Liver (tissue), 9 donors: Measurements from ENCODE around the gene ARHGEF16. TPM values are rescaled to one million over a fixed set of nuclear protein-coding genes. Genes with fewer than 3 reads are reported as not detected.

ENCODE experiments used
- DNase-seq: peaks from one replicate; pipeline ENCODE4 v3.0.0-alpha.2; 2017; ENCODE audit warnings: low spot score
- H3K27ac ChIP-seq, 2 donors: one replicate each; pipeline ENCODE4 v1.7.0; 2013; ENCODE audit warnings: inconsistent platforms in 2 of 2, low read length in 2 of 2, control low read depth in 1 of 2, low read depth in 1 of 2, mild to moderate bottlenecking in 1 of 2
- H3K27me3 ChIP-seq, 4 donors: one replicate each; pipeline versions ENCODE4 v1.6.1 to v1.7.0; 2013; ENCODE audit warnings: low read length in 3 of 4, inconsistent platforms in 1 of 4, mild to moderate bottlenecking in 1 of 4, moderate library complexity in 1 of 4; ENCODE audit not compliant: control insufficient read depth in 4 of 4, insufficient read depth in 4 of 4
- H3K36me3 ChIP-seq, 4 donors: one replicate each; pipeline versions ENCODE4 v1.6.1 to v1.7.0; 2013; ENCODE audit warnings: low read length in 3 of 4, mild to moderate bottlenecking in 3 of 4, low read depth in 1 of 4, moderate library complexity in 1 of 4; ENCODE audit not compliant: control insufficient read depth in 4 of 4, insufficient read depth in 3 of 4
- H3K4me1 ChIP-seq, 4 donors: one replicate each; pipeline versions ENCODE4 v1.6.1 to v1.7.0; 2013; ENCODE audit warnings: low read length in 3 of 4, mild to moderate bottlenecking in 3 of 4, moderate library complexity in 1 of 4; ENCODE audit not compliant: control insufficient read depth in 4 of 4, insufficient read depth in 4 of 4
- H3K4me3 ChIP-seq, 3 donors: one replicate each; pipeline versions ENCODE4 v1.6.1 to v1.7.0; 2013; ENCODE audit warnings: low read length in 3 of 3, control low read depth in 1 of 3, low read depth in 1 of 3, mild to moderate bottlenecking in 1 of 3
- H3K9ac ChIP-seq, 2 donors: one replicate each; pipeline ENCODE4 v1.7.0; 2013; ENCODE audit warnings: low read length in 2 of 2, mild to moderate bottlenecking in 2 of 2, moderate library complexity in 2 of 2, control low read depth in 1 of 2, low read depth in 1 of 2
- H3K9me3 ChIP-seq, 4 donors: one replicate each; pipeline versions ENCODE4 v1.6.1 to v1.7.0; 2013; ENCODE audit warnings: low read length in 3 of 4; ENCODE audit not compliant: control insufficient read depth in 4 of 4
- ATF3 ChIP-seq: IDR thresholded peaks from 2 replicates; pipeline ENCODE4 v1.6.1; 2016; ENCODE audit warnings: antibody characterized with exemption
- CTCF ChIP-seq: fragments of 150-350 bp; IDR thresholded peaks from 2 replicates; pipeline ENCODE4 v1.5.1; 2017; ENCODE audit warnings: improper control_type of control experiment, low read depth, low read length; ENCODE audit not compliant: missing input control
- EGR1 ChIP-seq, 2 donors: IDR thresholded peaks; 2 replicates each; pipeline ENCODE4 v1.6.1; 2016 to 2018; ENCODE audit warnings: antibody characterized with exemption in 2 of 2, low read depth in 2 of 2
- FOXA1 ChIP-seq: IDR thresholded peaks from 2 replicates; pipeline ENCODE4 v1.6.1; 2016; ENCODE audit warnings: antibody characterized with exemption
- FOXA2 ChIP-seq: IDR thresholded peaks from 2 replicates; pipeline ENCODE4 v1.6.1; 2016; ENCODE audit warnings: antibody characterized with exemption
- HNF4A ChIP-seq, 2 donors: conservative IDR thresholded peaks; 2 replicates each; pipeline ENCODE4 v1.6.1; 2016; ENCODE audit warnings: antibody characterized with exemption in 2 of 2, mild to moderate bottlenecking in 2 of 2
- HNF4G ChIP-seq: IDR thresholded peaks from 2 replicates; pipeline ENCODE4 v1.6.1; 2016; ENCODE audit warnings: antibody characterized with exemption
- RAD21 ChIP-seq, 2 donors: IDR thresholded peaks; 2 replicates each; pipeline ENCODE4 v1.6.1; 2016; ENCODE audit warnings: antibody characterized with exemption in 2 of 2, mild to moderate bottlenecking in 2 of 2
- REST ChIP-seq: IDR thresholded peaks from 2 replicates; pipeline ENCODE4 v1.6.1; 2016; ENCODE audit warnings: antibody characterized with exemption, mild to moderate bottlenecking
- SP1 ChIP-seq: IDR thresholded peaks from 2 replicates; pipeline ENCODE4 v1.6.1; 2018; ENCODE audit warnings: antibody characterized with exemption, mild to moderate bottlenecking
- TAF1 ChIP-seq: conservative IDR thresholded peaks from 2 replicates; pipeline ENCODE4 v1.6.1; 2016; ENCODE audit warnings: antibody characterized with exemption, mild to moderate bottlenecking
- YY1 ChIP-seq: IDR thresholded peaks from 2 replicates; pipeline ENCODE4 v1.6.1; 2016; ENCODE audit warnings: antibody characterized with exemption, mild to moderate bottlenecking
- WGBS: extraction: QIAGEN DNeasy Blood & Tissue Kit; methylation state at CpG from one replicate; pipeline ENCODE4 v1.1.7; 2013; 5-methylcytosine and 5-hydroxymethylcytosine counted together
- polyA plus RNA-seq, 2 donors: library from polyadenylated mRNA; stranded (reverse) in 1 of 2; unstranded in 1 of 2; fragments of 200-250 nt in 1 of 2; fragments of >200 nt in 1 of 2; fragmentation: Nextera tagmentation in 1 of 2; extraction: Ambion mirVana in 1 of 2; gene quantifications; one replicate each; pipeline versions ENCODE4 v1.2.1 to v1.2.3, GENCODE V29; 2013 to 2015
- total RNA-seq, 2 donors: library from RNA; depleted of rRNA; stranded (reverse); fragments of >200 nt; gene quantifications; one replicate each; pipeline ENCODE4 v1.2.3, GENCODE V29; 2014
- donor health status: healthy.
- donor health status: healthy.
- donor health status: healthy.
- donor health status: healthy.
- donor health status: healthy.

The ARHGEF16 gene
- total and polyA plus RNA-seq, 4 donors: 0.65 to 5.6 (median 2.8) TPM

GRCh38 chr1:3482378-3482849 is 27.9 kb downstream of the ARHGEF16 start:
- Histone ChIP-seq H3K27me3 (no peaks in the 10 kb centered on the region), H3K4me3 (no peak overlapping the region), H3K9me3 (no peaks in the 10 kb centered on the region), H3K4me1 (peaks cover 0 to 9% (median 6%) of the 10 kb centered on the region in 4 donors), H3K9ac (no peak overlapping the region), H3K36me3 (no peaks in the 10 kb centered on the region), H3K27ac (no peak overlapping the region)
- DNase-seq: no peak
- TF ChIP-seq ATF3 (no peak), FOXA1 (no peak), YY1 (no peak), REST (no peak), CTCF (no peak)
- WGBS: 74% methylated on average over 18 of the region's 18 CpGs

GRCh38 chr1:3483380-3483779 is 28.9 kb downstream of the ARHGEF16 start:
- no peaks in the 10 kb centered on the region for H3K9me3 ChIP-seq
- H3K9ac ChIP-seq: no peak overlapping the region
- TF ChIP-seq YY1 (no peak), FOXA2 (no peak), REST (no peak), HNF4A (conservative IDR thresholded peaks at IDR 0.05) (no peak), HNF4G (no peak), CTCF (no peak), TAF1 (no peak), EGR1 (IDR thresholded peaks at IDR 0.05; ENCODE audit: low read depth in 2 of 2) (no peak), SP1 (no peak), RAD21 (IDR thresholded peaks at IDR 0.05) (no peak), FOXA1 (no peak)
- no peak overlapping the region for H3K27ac ChIP-seq
- no peaks in the 10 kb centered on the region for H3K36me3 ChIP-seq
- no peak overlapping the region for H3K4me3 ChIP-seq
- no peaks in the 10 kb centered on the region for H3K27me3 ChIP-seq
- no peak for DNase-seq
- 68% methylated on average over 14 of the region's 14 CpGs for WGBS
- H3K4me1 ChIP-seq: peaks cover 0 to 9% (median 6%) of the 10 kb centered on the region in 4 donors
